GM12892 (cell line): ENCODE data around the gene CTAGE4.
"Not testable (repeated sequence)": the region's sequence is repeated elsewhere in the genome, so short reads cannot be mapped to it uniquely, and the experiment has no call there.

Source experiments
- POLR2A ChIP-seq: IDR thresholded peaks from 2 replicates; pipeline ENCODE4 v1.6.1; 2011; ENCODE audit warnings: low read depth, low read length, control low read depth
- POLR2AphosphoS5 ChIP-seq: IDR thresholded peaks from 2 replicates; pipeline ENCODE4 v1.6.1; 2011; ENCODE audit warnings: low read depth, low read length, control low read depth

DNA sequence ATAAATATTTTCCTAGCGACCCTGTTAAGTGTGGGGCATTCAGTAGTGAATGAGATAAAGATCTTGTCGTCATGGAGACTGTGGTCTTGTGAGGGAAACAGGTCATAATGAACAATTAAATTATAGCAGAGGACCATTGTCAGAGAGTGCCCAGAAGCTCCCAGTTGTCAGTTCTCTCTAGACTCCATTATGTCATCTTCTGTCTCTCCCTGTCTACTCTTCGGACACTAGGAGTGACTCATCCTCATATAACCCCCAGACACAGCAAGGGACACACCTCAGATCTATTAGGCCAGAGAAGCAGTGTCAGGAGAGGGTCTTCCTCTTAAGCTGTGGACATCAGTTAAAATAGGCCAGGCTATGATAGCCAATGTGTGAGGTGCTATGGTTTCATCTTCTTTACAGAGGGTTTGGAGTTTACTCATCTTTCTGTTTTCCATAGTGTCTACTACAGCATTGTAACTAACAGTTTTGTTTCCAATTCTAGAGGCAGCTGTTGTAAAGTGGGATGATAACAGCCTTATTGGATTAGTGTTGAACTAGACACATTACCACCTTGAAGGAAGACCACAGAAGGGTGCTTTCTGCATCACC lies 5.4 kb downstream of the CTAGE4 start:
- not testable (repeated sequence) for TF ChIP-seq POLR2AphosphoS5, POLR2A
